ENCODE measurements around the gene RAP2A.

Gene RAP2A
- long read RNA-seq, full-length matches to known transcripts: 2 of 8 reads
- long read RNA-seq, partial matches to known transcripts: 0 of 8 reads
- long read RNA-seq, other reads (novel, unspliced or antisense): 6 of 8 reads

DNA sequence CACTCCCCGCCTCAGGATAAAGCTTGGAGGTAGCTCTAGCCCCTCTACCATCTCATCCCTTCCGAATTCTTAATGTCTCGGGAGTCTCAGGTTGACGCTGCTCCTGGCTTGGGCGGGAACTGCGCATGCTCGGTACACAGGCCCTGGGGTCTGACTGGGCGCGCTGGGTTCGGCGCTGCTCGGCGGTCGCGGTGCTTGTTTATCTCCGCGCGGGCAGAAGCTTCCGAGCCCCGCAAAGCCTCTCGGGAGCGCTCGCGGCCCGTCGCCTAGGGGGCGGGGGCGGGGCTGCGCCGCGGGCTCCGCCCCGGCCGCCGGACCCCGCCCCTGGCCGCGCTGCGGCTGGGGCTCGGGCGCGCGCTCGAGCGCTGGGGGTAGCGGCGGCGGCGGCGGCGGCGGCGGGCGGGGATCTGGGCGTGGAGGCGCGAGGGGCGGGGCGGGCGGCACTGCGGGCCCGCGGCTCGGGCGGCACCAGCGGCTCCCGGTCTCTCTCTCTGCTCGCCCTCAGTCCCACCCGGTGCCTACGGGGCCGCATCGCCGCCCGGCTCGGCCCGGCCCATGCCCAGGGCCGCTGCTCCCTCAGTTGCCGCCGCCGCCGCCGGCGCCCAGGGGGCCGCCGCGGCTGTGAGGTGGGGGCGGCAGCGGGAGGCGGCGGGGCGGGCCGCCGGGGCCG, at the start of gene RAP2A:
Gene RAP2A (plus strand): TSS at position 443 of the 670 bp plus-strand sequence. CDS start 302 bp downstream, outside the sequence.
- TF ChIP-seq SPI1 (IDR thresholded peaks at IDR 0.05; ENCODE audit: borderline replicate concordance, low read depth): no peak
- peak; percentile 47; the same call in 1 of the 2 replicates for TF ChIP-seq POLR2AphosphoS5 (IDR thresholded peaks at IDR 0.05; ENCODE audit: low read depth)
- Histone ChIP-seq H3K4me3 (replicated peaks; ENCODE audit: insufficient read depth, low read length) (peak within 1 kb of the TSS; percentile 82), H3K27ac (replicated peaks) (peak within 1 kb of the TSS; percentile 86), H3K27me3 (ENCODE audit: insufficient read depth, poor library complexity, severe bottlenecking) (no peaks in the 10 kb centered on the region)
- peak; percentile 64 to 92 for DNase-seq (ENCODE audit: low read depth in 1 of 2, low spot score in 1 of 2)

DNA sequence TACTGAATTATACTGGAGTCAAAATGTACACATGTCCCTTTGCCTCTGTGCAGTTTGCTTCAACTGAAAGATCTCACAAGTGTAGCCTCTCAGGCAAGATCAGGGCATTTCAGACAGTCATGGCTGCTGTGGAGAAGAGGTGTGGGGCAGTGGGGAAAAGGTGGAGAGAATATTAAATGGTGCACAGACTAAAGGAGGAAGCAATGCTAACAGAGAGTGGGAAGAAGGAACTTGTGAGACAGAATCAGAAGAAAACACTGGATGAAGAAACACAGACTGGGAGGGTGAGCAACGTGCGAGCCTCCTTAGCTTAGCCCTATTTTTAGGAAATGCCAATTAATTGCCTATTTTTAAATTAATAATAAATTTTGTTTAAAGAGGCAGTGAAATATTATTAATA, 49.6 kb upstream of the RAP2A start:
- TF ChIP-seq CTCF (IDR thresholded peaks at IDR 0.05; ENCODE audit: insufficient read depth, low read length) (no peak), GABPA (IDR thresholded peaks at IDR 0.05; ENCODE audit: low read depth) (no peak), SPI1 (IDR thresholded peaks at IDR 0.05; ENCODE audit: borderline replicate concordance, low read depth) (no peak), POLR2AphosphoS5 (IDR thresholded peaks at IDR 0.05; ENCODE audit: low read depth) (no peak)
- TF ChIP-seq, protein P1, sequence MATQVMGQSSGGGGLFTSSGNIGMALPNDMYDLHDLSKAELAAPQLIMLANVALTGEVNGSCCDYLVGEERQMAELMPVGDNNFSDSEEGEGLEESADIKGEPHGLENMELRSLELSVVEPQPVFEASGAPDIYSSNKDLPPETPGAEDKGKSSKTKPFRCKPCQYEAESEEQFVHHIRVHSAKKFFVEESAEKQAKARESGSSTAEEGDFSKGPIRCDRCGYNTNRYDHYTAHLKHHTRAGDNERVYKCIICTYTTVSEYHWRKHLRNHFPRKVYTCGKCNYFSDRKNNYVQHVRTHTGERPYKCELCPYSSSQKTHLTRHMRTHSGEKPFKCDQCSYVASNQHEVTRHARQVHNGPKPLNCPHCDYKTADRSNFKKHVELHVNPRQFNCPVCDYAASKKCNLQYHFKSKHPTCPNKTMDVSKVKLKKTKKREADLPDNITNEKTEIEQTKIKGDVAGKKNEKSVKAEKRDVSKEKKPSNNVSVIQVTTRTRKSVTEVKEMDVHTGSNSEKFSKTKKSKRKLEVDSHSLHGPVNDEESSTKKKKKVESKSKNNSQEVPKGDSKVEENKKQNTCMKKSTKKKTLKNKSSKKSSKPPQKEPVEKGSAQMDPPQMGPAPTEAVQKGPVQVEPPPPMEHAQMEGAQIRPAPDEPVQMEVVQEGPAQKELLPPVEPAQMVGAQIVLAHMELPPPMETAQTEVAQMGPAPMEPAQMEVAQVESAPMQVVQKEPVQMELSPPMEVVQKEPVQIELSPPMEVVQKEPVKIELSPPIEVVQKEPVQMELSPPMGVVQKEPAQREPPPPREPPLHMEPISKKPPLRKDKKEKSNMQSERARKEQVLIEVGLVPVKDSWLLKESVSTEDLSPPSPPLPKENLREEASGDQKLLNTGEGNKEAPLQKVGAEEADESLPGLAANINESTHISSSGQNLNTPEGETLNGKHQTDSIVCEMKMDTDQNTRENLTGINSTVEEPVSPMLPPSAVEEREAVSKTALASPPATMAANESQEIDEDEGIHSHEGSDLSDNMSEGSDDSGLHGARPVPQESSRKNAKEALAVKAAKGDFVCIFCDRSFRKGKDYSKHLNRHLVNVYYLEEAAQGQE (IDR thresholded peaks at IDR 0.05; ENCODE audit: insufficient replicate concordance, low read depth): no peak
- H3K27ac ChIP-seq (replicated peaks): peak overlapping the region; percentile 20
- peak in 1 of 2 experiments; percentile 37 for DNase-seq (ENCODE audit: low read depth in 1 of 2, low spot score in 1 of 2)
- no peak overlapping the region for H3K4me3 ChIP-seq (replicated peaks; ENCODE audit: insufficient read depth, low read length)
- H3K27me3 ChIP-seq (ENCODE audit: insufficient read depth, poor library complexity, severe bottlenecking): no peaks in the 10 kb centered on the region

- Histone ChIP-seq H3K4me3 (replicated peaks; ENCODE audit: insufficient read depth, low read length) (no peak overlapping the region), H3K27ac (replicated peaks) (no peak overlapping the region), H3K27me3 (ENCODE audit: insufficient read depth, poor library complexity, severe bottlenecking) (no peaks in the 10 kb centered on the region)
- no peak for DNase-seq (ENCODE audit: low read depth in 1 of 2, low spot score in 1 of 2)
- TF ChIP-seq GABPA (IDR thresholded peaks at IDR 0.05; ENCODE audit: low read depth): no peak
- TF ChIP-seq CTCF (IDR thresholded peaks at IDR 0.05; ENCODE audit: insufficient read depth, low read length): no peak
- TF ChIP-seq POLR2AphosphoS5 (IDR thresholded peaks at IDR 0.05; ENCODE audit: low read depth): no peak
- TF ChIP-seq, protein P1 (IDR thresholded peaks at IDR 0.05; ENCODE audit: insufficient replicate concordance, low read depth): no peak
- no peak for TF ChIP-seq SPI1 (IDR thresholded peaks at IDR 0.05; ENCODE audit: borderline replicate concordance, low read depth)
Measured at GRCh38 chr13:97385146-97385545, 48.8 kb upstream of the RAP2A start.

DNA sequence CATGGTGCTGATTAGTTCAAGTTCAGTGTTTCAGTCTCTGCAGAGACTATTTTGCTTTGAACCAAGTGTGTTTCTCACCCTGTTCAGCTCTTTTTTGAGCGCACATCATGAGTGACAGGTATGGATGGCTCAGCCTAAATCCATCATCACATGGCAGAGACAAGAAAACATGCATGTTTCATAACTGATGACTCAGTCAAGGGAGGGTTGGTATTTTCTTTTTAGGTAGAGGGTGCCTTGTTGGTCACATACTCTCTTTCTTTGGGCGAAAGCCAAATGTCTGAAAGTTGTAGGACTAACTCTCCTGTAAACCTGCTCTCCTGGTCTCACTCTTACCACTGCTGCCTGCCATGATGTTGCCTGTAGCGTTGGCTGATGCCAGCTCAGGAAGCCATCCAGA, 48.1 kb upstream of the RAP2A start:
- Histone ChIP-seq H3K27me3 (ENCODE audit: insufficient read depth, poor library complexity, severe bottlenecking) (no peaks in the 10 kb centered on the region), H3K4me3 (replicated peaks; ENCODE audit: insufficient read depth, low read length) (no peak overlapping the region), H3K27ac (replicated peaks) (no peak overlapping the region)
- TF ChIP-seq, protein P1 (IDR thresholded peaks at IDR 0.05; ENCODE audit: insufficient replicate concordance, low read depth): no peak
- no peak for TF ChIP-seq GABPA (IDR thresholded peaks at IDR 0.05; ENCODE audit: low read depth)
- no peak for TF ChIP-seq CTCF (IDR thresholded peaks at IDR 0.05; ENCODE audit: insufficient read depth, low read length)
- TF ChIP-seq SPI1 (IDR thresholded peaks at IDR 0.05; ENCODE audit: borderline replicate concordance, low read depth): no peak
- no peak for TF ChIP-seq POLR2AphosphoS5 (IDR thresholded peaks at IDR 0.05; ENCODE audit: low read depth)
- no peak for DNase-seq (ENCODE audit: low read depth in 1 of 2, low spot score in 1 of 2)
